ENCODE results near the gene PORCN. TPM values are rescaled to one million over a fixed set of nuclear protein-coding genes. Genes with fewer than 3 reads are reported as not detected.

Gene PORCN
- 19.1 and 21.3 TPM in 2 replicates for total RNA-seq

- intact Hi-C loops (cut with micrococcal nuclease): loop anchor here (1.0 to 5.0 kb wide), 5 partner anchors 13 to 294 kb away; partner anchors contain the start of genes EBP, FTSJ1, HDAC6 and RBM3
These were observed at the start of gene PORCN for GRCh38 chrX:48508400-48509244. Gene PORCN (plus strand): TSS chrX:48508992. CDS start chrX:48509821, 829 bp downstream.

GRCh38 chrX:48459483-48459882 lies 49.3 kb upstream of the PORCN start:
- intact Hi-C loops (cut with micrococcal nuclease): no loop called here

- intact Hi-C loops (cut with micrococcal nuclease): no loop called here
These were observed 48.8 kb upstream of the PORCN start for GRCh38 chrX:48460031-48460430.

GRCh38 chrX:48460606-48461005 lies 48.2 kb upstream of the PORCN start:
- intact Hi-C loops (cut with micrococcal nuclease): no loop called here

GRCh38 chrX:48461830-48462229 lies 47.0 kb upstream of the PORCN start:
- intact Hi-C loops (cut with micrococcal nuclease): no loop called here

- intact Hi-C loops (cut with micrococcal nuclease): no loop called here
These were observed 43.4 kb upstream of the PORCN start for GRCh38 chrX:48465336-48465933.

GRCh38 chrX:48466696-48467095 lies 42.1 kb upstream of the PORCN start:
- intact Hi-C loops (cut with micrococcal nuclease): no loop called here

- intact Hi-C loops (cut with micrococcal nuclease): no loop called here
These were observed 41.5 kb upstream of the PORCN start for GRCh38 chrX:48467281-48467761.

- intact Hi-C loops (cut with micrococcal nuclease): loop anchor here (2.0 kb wide), 1 partner anchor 73 kb away; no protein-coding TSS in a partner anchor
These were observed 40.5 kb upstream of the PORCN start for GRCh38 chrX:48468247-48468671.

- intact Hi-C loops (cut with micrococcal nuclease): loop anchor here (2.0 kb wide), 1 partner anchor 72 kb away; no protein-coding TSS in a partner anchor
These were observed 39.8 kb upstream of the PORCN start for GRCh38 chrX:48468693-48469691.

GRCh38 chrX:48470110-48470832 lies 38.5 kb upstream of the PORCN start, which contains the start of gene SLC38A5:
Gene SLC38A5 (minus strand): TSS chrX:48470260. CDS start chrX:48467924, 2,336 bp downstream.
- intact Hi-C loops (cut with micrococcal nuclease): loop anchor here (10.0 kb wide), 1 partner anchor 385 kb away; no protein-coding TSS in a partner anchor

GRCh38 chrX:48470833-48471118 lies 38.0 kb upstream of the PORCN start:
- intact Hi-C loops (cut with micrococcal nuclease): loop anchor here (10.0 kb wide), 1 partner anchor 386 kb away; no protein-coding TSS in a partner anchor

- intact Hi-C loops (cut with micrococcal nuclease): loop anchor here (10.0 kb wide), 1 partner anchor 387 kb away; no protein-coding TSS in a partner anchor
These were observed 37.3 kb upstream of the PORCN start for GRCh38 chrX:48471504-48471903.

GRCh38 chrX:48472225-48472624 lies 36.6 kb upstream of the PORCN start:
- intact Hi-C loops (cut with micrococcal nuclease): loop anchor here (10.0 kb wide), 1 partner anchor 387 kb away; no protein-coding TSS in a partner anchor

GRCh38 chrX:48472851-48473703 lies 35.7 kb upstream of the PORCN start:
- intact Hi-C loops (cut with micrococcal nuclease): loop anchor here (10.0 kb wide), 1 partner anchor 388 kb away; no protein-coding TSS in a partner anchor

GRCh38 chrX:48473704-48473990 lies 35.1 kb upstream of the PORCN start:
- intact Hi-C loops (cut with micrococcal nuclease): loop anchor here (10.0 kb wide), 1 partner anchor 389 kb away; no protein-coding TSS in a partner anchor

GRCh38 chrX:48474127-48474526 lies 34.7 kb upstream of the PORCN start:
- intact Hi-C loops (cut with micrococcal nuclease): loop anchor here (2.0 to 10.0 kb wide), 3 partner anchors 207 to 417 kb away; no protein-coding TSS in a partner anchor

- intact Hi-C loops (cut with micrococcal nuclease): loop anchor here (2.0 to 10.0 kb wide), 3 partner anchors 206 to 416 kb away; no protein-coding TSS in a partner anchor
These were observed 34.2 kb upstream of the PORCN start for GRCh38 chrX:48474581-48474980.

- intact Hi-C loops (cut with micrococcal nuclease): loop anchor here (1.0 to 10.0 kb wide), 12 partner anchors 46 to 1283 kb away; partner anchors contain the start of genes EBP, OTUD5, TBC1D25 and TFE3
These were observed 33.5 kb upstream of the PORCN start for GRCh38 chrX:48475296-48475695.
